ENCODE measurements around the gene SAXO2. TPM values are rescaled to one million over a fixed set of nuclear protein-coding genes. Genes with fewer than 3 reads are reported as not detected.
"Not testable (repeated sequence)": the region's sequence is repeated elsewhere in the genome, so short reads cannot be mapped to it uniquely, and the experiment has no call there.

SAXO2 gene, protein sequence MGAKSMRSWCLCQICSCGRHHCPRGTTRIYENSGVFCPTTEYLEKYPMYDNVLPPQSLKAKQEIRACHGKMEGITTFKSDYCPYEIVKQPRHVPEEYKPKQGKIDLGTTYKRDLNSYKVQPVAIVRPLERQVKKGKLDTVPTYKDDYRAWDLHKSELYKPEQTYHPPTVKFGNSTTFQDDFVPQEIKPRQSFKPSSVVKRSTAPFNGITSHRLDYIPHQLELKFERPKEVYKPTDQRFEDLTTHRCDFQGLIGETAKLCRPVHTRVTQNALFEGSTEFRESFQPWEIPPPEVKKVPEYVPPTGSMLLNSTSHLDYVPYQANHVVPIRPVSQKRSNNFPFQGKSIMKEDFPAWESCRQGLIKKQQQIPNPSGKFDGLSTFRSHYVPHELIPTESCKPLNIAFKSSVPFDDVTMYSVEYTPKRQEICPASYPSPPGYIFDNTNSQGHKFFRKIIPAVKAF
- polyA plus RNA-seq (2.2 TPM in 3 replicates), polyA minus RNA-seq (1.0 to 1.4 TPM in 2 of 3 replicates, not detected in the other)
- 0.71 TPM for polyA plus RNA-seq (2011; ENCODE audit: low read depth)
- 1.4 and 2.3 TPM in 2 replicates for polyA plus RNA-seq (2011; cell fraction: cytosol; rRNA removed)
- 4.4 and 5.1 TPM in 2 replicates for polyA plus RNA-seq (2011; cell fraction: nucleus; rRNA removed)
- polyA plus RNA-seq (2012; ENCODE audit: low replicate concordance) = 1.4 and 2.1 TPM in 2 replicates
- not detected for polyA minus RNA-seq (2011; cell fraction: cytosol; rRNA and poly(A)+ RNA removed)
- polyA minus RNA-seq (2011; cell fraction: nucleus; rRNA and poly(A)+ RNA removed) = 0.84 and 4.0 TPM in 2 replicates

DNA sequence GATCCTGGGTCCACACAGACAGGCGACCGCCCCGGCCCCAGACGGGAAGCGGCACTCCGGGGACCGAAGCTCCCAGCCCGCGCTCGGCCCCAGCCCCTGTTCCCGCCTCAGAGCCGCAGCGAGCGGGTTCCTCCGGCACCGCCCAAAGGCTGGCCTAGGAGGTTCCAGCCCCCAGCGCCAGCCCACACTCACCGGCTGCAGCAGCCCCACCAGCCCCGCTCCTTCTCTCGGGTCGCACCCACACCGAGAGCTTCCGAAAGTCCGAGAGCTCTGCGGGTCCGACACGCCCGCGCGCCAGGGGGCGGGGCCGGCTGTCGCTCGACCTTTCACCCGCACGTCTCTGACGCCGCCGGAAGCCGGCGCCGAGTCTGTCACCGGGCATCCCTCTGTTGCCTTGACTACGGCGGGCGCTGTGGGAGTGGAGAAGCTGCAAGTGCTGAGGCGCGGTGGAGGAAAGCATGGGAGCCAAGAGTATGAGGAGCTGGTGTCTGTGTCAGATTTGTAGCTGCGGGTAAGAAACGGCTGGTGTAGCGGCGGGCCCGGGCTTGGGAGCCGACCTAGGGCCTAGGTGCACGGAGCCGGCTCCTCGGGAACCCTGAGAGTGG lies at the start of gene SAXO2, which contains the start of gene EFL1:
SAXO2 (plus strand) TSS at position 397 of the 605 bp plus-strand sequence; CDS start at position 459, 62 bp downstream.
EFL1 (minus strand) TSS at position 313 of the 605 bp plus-strand sequence. CDS start 956 bp downstream, outside the sequence.
- Histone ChIP-seq H3K27ac (ENCODE audit: control insufficient read depth, insufficient read depth, low read length) (peak within 1 kb of the TSS; percentile 71), H2AFZ (ENCODE audit: control insufficient read depth, low read length) (peak within 1 kb of the TSS; percentile 92), H3K9me3 (ENCODE audit: control insufficient read depth, low read depth, low read length) (no peaks in the 10 kb centered on the region), H3K4me2 (ENCODE audit: control insufficient read depth, extremely low read depth, insufficient read depth, low read depth, low read length) (peak within 1 kb of the TSS; percentile 93), H4K20me1 (ENCODE audit: control insufficient read depth, extremely low read depth, insufficient read depth, low read length) (no peaks in the 10 kb centered on the region), H3K4me3 (ENCODE audit: control insufficient read depth in 2 of 3, extremely low read depth in 1 of 3, insufficient read depth in 2 of 3, low read depth in 1 of 3, low read length in 3 of 3) (peak within 1 kb of the TSS; percentile 78 to 93 (median 84)), H3K36me3 (ENCODE audit: control insufficient read depth in 2 of 2, extremely low read depth in 1 of 2, insufficient read depth in 2 of 2, low read length in 2 of 2) (peaks cover 1 to 13% of the 10 kb centered on the region in 2 experiments), H3K79me2 (ENCODE audit: control insufficient read depth, insufficient read depth, low read length) (peaks cover 20% of the 10 kb centered on the region), H3K27me3 (ENCODE audit: control insufficient read depth, extremely low read depth, insufficient read depth, low read length) (no peaks in the 10 kb centered on the region), H3K4me1 (ENCODE audit: control insufficient read depth, extremely low read depth, insufficient read depth, low read length) (peaks cover 24% of the 10 kb centered on the region), H3K9me1 (ENCODE audit: control insufficient read depth, extremely low read depth, insufficient read depth, low read length) (no peaks in the 10 kb centered on the region), H3K9ac (ENCODE audit: control insufficient read depth, extremely low read depth, insufficient read depth, low read length) (peak within 1 kb of the TSS; percentile 75)
- FAIRE-seq (peak; percentile 52), DNase-seq (ENCODE audit: low read depth, low spot score) (no peak)
- dilution Hi-C loops (cut with MboI; ENCODE audit: extremely low pct_ligation_motif_present, low sequenced_read_pairs) = no loop called here
- TF ChIP-seq EZH2 (IDR thresholded peaks at IDR 0.05; ENCODE audit: low read length) = no peak
- TF ChIP-seq, protein P1, sequence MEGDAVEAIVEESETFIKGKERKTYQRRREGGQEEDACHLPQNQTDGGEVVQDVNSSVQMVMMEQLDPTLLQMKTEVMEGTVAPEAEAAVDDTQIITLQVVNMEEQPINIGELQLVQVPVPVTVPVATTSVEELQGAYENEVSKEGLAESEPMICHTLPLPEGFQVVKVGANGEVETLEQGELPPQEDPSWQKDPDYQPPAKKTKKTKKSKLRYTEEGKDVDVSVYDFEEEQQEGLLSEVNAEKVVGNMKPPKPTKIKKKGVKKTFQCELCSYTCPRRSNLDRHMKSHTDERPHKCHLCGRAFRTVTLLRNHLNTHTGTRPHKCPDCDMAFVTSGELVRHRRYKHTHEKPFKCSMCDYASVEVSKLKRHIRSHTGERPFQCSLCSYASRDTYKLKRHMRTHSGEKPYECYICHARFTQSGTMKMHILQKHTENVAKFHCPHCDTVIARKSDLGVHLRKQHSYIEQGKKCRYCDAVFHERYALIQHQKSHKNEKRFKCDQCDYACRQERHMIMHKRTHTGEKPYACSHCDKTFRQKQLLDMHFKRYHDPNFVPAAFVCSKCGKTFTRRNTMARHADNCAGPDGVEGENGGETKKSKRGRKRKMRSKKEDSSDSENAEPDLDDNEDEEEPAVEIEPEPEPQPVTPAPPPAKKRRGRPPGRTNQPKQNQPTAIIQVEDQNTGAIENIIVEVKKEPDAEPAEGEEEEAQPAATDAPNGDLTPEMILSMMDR (optimal IDR thresholded peaks at IDR 0.05 in 1 of 3, IDR thresholded peaks at IDR 0.05 in 1 of 3, conservative IDR thresholded peaks at IDR 0.05 in 1 of 3; ENCODE audit: extremely low read depth in 1 of 3, insufficient read depth in 2 of 3, low read length in 3 of 3) = no peak

DNA sequence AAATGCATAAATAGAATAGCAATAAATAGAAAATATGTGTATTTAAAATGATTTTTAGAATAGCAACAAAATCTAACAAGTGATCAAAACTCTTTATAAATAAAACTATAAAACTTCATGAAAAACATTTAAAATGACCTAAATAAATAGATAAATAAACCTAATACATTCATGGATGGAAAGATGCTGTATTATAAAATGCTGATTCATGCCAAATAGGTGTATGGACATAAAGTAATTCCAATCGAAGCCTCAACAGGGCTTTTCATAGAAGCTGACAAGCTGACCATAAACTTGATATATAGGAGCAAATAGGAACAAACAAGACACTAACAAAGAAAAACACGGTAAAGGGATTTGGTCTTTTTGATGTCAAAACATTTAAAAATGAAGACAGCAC lies 46.5 kb upstream of the SAXO2 start:
- H3K79me2 ChIP-seq (ENCODE audit: control insufficient read depth, insufficient read depth, low read length); FAIRE-seq; H3K9ac ChIP-seq (ENCODE audit: control insufficient read depth, extremely low read depth, insufficient read depth, low read length); H3K4me2 ChIP-seq (ENCODE audit: control insufficient read depth, extremely low read depth, insufficient read depth, low read depth, low read length); H4K20me1 ChIP-seq (ENCODE audit: control insufficient read depth, extremely low read depth, insufficient read depth, low read length); H3K4me1 ChIP-seq (ENCODE audit: control insufficient read depth, extremely low read depth, insufficient read depth, low read length); dilution Hi-C loops (cut with MboI; ENCODE audit: extremely low pct_ligation_motif_present, low sequenced_read_pairs); H3K9me1 ChIP-seq (ENCODE audit: control insufficient read depth, extremely low read depth, insufficient read depth, low read length); H3K27me3 ChIP-seq (ENCODE audit: control insufficient read depth, extremely low read depth, insufficient read depth, low read length); H3K9me3 ChIP-seq (ENCODE audit: control insufficient read depth, low read depth, low read length); DNase-seq (ENCODE audit: low read depth, low spot score); H2AFZ ChIP-seq (ENCODE audit: control insufficient read depth, low read length); H3K36me3 ChIP-seq (ENCODE audit: control insufficient read depth in 2 of 2, extremely low read depth in 1 of 2, insufficient read depth in 2 of 2, low read length in 2 of 2); H3K27ac ChIP-seq (ENCODE audit: control insufficient read depth, insufficient read depth, low read length); H3K4me3 ChIP-seq (ENCODE audit: control insufficient read depth in 2 of 3, extremely low read depth in 1 of 3, insufficient read depth in 2 of 3, low read depth in 1 of 3, low read length in 3 of 3): not testable (repeated sequence)
